Bronchial epithelial cell (primary cell): ENCODE results near the gene MED22. TPM values are rescaled to one million over a fixed set of nuclear protein-coding genes. Genes with fewer than 3 reads are reported as not detected.

Experiments
- DNase-seq: peaks from one replicate; pipeline ENCODE4 v3.0.0-alpha.2; 2010; ENCODE audit warnings: low read depth
- FAIRE-seq: peaks from 2 replicates; lab custom pipeline; 2011; peaks lifted over from hg19 to GRCh38; lab: Jason Lieb, UNC
- H3K27me3 ChIP-seq: 2 replicates; pipeline ENCODE4 v1.5.1; 2011; ENCODE audit warnings: low read length; ENCODE audit not compliant: control insufficient read depth, insufficient read depth
- H3K36me3 ChIP-seq: 2 replicates; pipeline ENCODE4 v1.5.1; 2011; ENCODE audit warnings: low read length; ENCODE audit not compliant: control insufficient read depth, insufficient read depth
- H3K4me3 ChIP-seq: 2 replicates; pipeline ENCODE4 v1.5.1; 2011; ENCODE audit warnings: mild to moderate bottlenecking, low read depth, low read length, control low read depth
- total RNA-seq: library from RNA; depleted of rRNA; stranded (reverse); fragments of >200 nt; gene quantifications from 2 replicates; pipeline ENCODE4 v1.2.1, GENCODE V29; 2014
- TF ChIP-seq, protein P1 (sequence below): IDR thresholded peaks from 2 replicates; pipeline ENCODE4 v1.5.1; 2011; ENCODE audit warnings: mild to moderate bottlenecking, moderate library complexity, low read length, control low read depth, inconsistent platforms; ENCODE audit not compliant: insufficient read depth, severe bottlenecking

The MED22 gene
- total RNA-seq, 1 donor from 2014 or later = 21.3 TPM

DNA sequence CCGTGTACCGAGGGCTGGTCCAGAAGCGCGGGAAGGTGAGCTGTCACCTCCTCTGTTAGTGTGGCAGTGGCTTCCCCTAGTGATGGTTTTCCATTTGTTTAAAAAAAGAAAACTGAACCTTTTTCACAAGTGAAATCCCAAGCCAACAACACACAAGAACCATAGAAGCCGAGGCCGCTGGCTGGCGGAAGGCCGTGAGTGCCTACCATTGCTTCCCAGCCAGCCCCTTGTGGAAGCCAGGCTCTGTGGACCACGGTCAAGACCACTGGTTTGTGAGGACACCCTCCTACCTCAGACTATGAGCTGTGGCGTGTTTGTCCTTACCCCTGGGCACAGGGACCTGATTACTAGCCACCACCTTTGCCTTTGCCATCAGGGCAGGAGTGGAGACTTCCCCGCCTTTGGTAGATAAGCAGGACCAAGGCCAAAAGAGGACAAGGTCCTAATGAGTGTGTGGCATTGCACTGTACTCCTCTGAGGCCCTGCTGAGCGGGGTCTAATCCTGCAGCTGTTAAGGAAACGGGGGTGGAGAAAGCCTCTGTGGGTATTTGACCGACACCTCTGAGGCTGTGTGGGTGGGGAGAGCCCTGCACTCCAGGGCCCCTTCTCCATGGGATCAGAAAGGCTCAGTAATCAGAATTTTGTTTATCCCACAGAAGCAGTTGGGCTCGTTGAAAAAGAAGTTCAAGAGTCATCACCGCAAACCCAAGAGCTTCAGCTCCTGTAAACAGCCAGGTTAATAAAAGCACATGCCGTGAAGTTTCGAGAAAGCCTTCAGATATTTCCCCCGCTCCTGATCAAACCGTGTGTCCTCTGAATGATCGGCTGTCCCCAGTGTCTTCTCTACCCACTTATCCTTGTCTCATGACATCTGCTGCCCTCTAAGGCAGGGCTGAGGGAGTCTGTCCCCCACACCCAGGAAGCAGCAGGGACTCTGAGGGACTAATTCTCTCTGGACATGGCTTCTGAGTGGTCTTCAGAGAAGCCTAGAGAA, 12.8 kb upstream of the MED22 start:
- Histone ChIP-seq H3K4me3 (no peak overlapping the region), H3K36me3 (peaks cover 22% of the 10 kb centered on the region), H3K27me3 (no peaks in the 10 kb centered on the region)
- TF ChIP-seq, protein P1, sequence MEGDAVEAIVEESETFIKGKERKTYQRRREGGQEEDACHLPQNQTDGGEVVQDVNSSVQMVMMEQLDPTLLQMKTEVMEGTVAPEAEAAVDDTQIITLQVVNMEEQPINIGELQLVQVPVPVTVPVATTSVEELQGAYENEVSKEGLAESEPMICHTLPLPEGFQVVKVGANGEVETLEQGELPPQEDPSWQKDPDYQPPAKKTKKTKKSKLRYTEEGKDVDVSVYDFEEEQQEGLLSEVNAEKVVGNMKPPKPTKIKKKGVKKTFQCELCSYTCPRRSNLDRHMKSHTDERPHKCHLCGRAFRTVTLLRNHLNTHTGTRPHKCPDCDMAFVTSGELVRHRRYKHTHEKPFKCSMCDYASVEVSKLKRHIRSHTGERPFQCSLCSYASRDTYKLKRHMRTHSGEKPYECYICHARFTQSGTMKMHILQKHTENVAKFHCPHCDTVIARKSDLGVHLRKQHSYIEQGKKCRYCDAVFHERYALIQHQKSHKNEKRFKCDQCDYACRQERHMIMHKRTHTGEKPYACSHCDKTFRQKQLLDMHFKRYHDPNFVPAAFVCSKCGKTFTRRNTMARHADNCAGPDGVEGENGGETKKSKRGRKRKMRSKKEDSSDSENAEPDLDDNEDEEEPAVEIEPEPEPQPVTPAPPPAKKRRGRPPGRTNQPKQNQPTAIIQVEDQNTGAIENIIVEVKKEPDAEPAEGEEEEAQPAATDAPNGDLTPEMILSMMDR = no peak
- FAIRE-seq (peak; percentile 60), DNase-seq (no peak)

DNA sequence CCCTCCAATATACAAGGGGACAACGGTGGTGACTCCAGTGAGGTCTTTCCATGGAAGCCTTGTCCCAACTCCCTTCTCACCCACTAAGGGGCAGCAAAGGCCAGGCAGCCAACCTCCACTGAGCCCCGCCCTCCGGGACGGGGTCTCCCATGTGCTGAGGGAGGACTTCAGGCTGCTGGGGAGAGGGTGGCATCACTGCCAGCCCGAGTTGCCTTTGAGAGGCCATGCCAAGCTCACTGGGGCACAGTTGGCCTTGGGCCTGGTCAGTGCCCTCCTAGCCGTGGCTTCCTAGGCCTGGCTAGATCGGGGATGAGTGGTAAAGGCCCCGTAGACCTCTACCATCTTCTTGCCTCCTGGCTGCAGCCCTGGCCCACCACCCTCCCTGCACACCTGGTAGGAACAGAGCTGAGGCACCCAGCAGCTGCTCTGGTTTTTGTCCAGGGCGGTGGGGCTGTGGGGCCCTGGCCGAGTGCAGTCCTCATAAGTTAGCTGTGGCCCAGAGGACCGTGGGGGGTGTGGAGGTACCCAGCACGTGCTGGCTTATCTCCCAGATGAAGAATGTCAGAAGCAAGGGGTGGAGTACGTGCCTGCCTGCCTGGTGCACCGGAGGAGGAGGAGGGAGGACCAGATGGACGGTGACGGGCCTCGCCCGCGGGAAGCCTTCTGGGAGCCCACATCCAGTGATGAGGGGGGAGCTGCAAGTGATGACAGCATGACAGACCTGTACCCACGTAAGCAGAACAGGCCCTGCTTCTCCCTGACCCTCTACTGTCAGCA, 11.7 kb upstream of the MED22 start:
- peaks cover 23% of the 10 kb centered on the region for H3K36me3 ChIP-seq
- no peak for FAIRE-seq
- no peaks in the 10 kb centered on the region for H3K27me3 ChIP-seq
- TF ChIP-seq, protein P1 = peak; percentile 48
- DNase-seq = no peak
- no peak overlapping the region for H3K4me3 ChIP-seq

DNA sequence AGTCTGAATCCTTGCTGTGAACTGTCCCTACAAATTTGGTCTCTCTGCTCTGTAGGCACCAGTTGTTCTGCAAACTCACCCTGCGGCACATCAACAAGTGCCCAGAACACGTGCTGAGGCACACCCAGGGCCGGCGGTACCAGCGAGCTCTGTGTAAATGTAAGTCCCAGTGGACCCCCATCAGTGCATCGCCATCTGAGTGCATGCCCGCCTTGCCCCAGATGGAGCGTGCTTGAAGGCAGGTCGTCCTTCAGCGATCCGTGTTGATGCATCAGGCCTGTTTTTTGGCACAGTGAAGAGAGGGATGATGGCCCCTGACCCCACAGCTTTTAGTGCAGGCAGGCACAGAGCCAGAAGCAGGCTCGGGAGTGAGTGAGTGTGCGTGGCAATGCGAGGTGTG, 9.7 kb upstream of the MED22 start:
- FAIRE-seq = no peak
- no peak for DNase-seq
- H3K4me3 ChIP-seq = no peak overlapping the region
- TF ChIP-seq, protein P1 = no peak
- H3K36me3 ChIP-seq = peaks cover 15% of the 10 kb centered on the region
- no peaks in the 10 kb centered on the region for H3K27me3 ChIP-seq

DNA sequence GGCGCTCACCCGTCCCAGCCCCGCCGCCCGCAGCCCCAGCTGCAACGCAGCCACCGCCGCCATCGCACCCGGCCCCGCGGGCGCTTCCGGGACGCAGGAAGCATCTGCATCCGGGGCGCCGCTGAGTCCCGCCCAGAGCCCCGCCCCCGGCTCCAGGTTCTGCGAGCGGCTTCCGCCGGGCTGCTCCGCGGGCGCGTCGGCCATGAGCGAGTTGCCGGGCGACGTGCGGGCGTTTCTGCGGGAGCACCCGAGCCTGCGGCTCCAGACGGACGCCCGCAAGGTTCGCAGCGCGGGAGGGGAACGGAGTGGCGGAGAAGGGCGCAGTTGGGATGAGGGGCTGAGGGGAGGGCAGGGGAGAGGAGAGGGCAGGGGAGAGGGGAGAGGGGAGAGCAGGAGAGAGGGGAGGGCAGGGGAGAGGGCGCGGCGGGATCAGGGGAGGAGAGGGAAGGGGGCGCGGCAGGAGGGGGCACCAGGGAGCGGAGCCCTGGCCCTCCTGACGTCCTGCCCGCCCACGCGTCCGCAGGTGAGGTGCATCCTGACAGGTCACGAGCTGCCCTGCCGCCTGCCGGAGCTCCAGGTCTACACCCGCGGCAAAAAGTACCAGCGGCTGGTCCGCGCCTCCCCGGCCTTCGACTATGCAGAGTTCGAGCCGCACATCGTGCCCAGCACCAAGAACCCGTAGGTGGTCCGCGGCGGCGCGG, 8.6 kb upstream of the MED22 start, which contains the start of the genes SURF1 and SURF2:
TSS of gene SURF1 (minus strand) at position 97 of the 701 bp plus-strand sequence. CDS start at position 63, 34 bp downstream.
TSS of gene SURF2 (plus strand) at position 160 of the 701 bp plus-strand sequence. CDS start at position 203, 43 bp downstream.
- H3K4me3 ChIP-seq = peak within 1 kb of the TSS; percentile 77
- DNase-seq (peak; percentile 55), FAIRE-seq (no peak)
- H3K36me3 ChIP-seq = peaks cover 18% of the 10 kb centered on the region
- H3K27me3 ChIP-seq = no peaks in the 10 kb centered on the region
- TF ChIP-seq, protein P1 = peak; percentile 38

DNA sequence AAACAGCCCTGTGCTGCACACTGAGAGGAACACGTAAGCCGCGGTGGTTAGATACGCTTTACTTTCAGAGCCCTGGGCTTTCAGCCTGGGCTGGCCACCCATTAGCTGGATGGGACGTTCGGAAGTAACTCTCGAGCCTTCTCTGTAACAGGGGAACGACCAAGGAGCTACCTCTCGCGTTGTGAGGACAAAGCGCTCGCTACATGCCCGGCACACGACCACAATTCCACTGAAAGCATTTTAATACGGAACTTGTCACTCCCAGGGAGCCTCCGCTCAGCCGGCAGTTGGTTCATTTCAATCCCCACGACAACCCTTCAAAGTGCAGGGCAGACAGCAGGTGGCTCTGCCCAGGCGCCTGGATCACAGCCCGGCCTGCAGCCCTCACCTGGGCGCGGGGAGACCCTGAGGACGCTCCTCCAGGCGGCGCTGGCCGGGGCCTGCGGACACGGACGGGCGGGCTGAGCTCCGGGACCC, 8.0 kb upstream of the MED22 start:
- DNase-seq = no peak
- H3K27me3 ChIP-seq = no peaks in the 10 kb centered on the region
- TF ChIP-seq, protein P1 = peak; percentile 21
- H3K36me3 ChIP-seq = peaks cover 21% of the 10 kb centered on the region
- peak overlapping the region; percentile 77 for H3K4me3 ChIP-seq
- FAIRE-seq = no peak
